ENCODE measurements around the gene TNRC6B. TPM values are rescaled to one million over a fixed set of nuclear protein-coding genes. Genes with fewer than 3 reads are reported as not detected.
A peak's percentile ranks its signal among the peaks of the same experiment; 100 is the strongest.

The TNRC6B gene
- total and polyA plus RNA-seq, 2 donors (not counting 1 experiment from before 2014, with no cell fraction given), result 5.7 to 17.8 TPM

- Histone ChIP-seq H3K27me3 (ENCODE audit: control insufficient read depth, insufficient read depth, low read length) (no peaks in the 10 kb centered on the region), H3K4me1 (ENCODE audit: control insufficient read depth, extremely low read depth, insufficient read depth, low read length) (no peaks in the 10 kb centered on the region), H2AFZ (ENCODE audit: low read length) (no peak overlapping the region), H3K4me2 (ENCODE audit: extremely low read depth, insufficient read depth, low read length) (no peak overlapping the region), H4K20me1 (ENCODE audit: control insufficient read depth, extremely low read depth, insufficient read depth, low read length) (no peaks in the 10 kb centered on the region), H3K79me2 (ENCODE audit: control insufficient read depth, insufficient read depth, low read length) (no peaks in the 10 kb centered on the region), H3K9ac (ENCODE audit: insufficient read depth, low read length) (no peak overlapping the region), H3K4me3 (replicated peaks in 1 of 4; ENCODE audit: control extremely low read depth in 1 of 4, insufficient read depth in 1 of 4, low read depth in 3 of 4, low read length in 4 of 4) (no peak overlapping the region), H3K27ac (ENCODE audit: insufficient read depth, low read length) (no peak overlapping the region), H3K36me3 (ENCODE audit: control insufficient read depth, insufficient read depth, low read length) (peaks cover 2% of the 10 kb centered on the region), H3K9me3 (ENCODE audit: control insufficient read depth, insufficient read depth, low read depth, low read length) (no peaks in the 10 kb centered on the region)
- TF ChIP-seq EZH2 (IDR thresholded peaks at IDR 0.05; ENCODE audit: low read length, missing control alignments), result no peak
- TF ChIP-seq, protein P1, sequence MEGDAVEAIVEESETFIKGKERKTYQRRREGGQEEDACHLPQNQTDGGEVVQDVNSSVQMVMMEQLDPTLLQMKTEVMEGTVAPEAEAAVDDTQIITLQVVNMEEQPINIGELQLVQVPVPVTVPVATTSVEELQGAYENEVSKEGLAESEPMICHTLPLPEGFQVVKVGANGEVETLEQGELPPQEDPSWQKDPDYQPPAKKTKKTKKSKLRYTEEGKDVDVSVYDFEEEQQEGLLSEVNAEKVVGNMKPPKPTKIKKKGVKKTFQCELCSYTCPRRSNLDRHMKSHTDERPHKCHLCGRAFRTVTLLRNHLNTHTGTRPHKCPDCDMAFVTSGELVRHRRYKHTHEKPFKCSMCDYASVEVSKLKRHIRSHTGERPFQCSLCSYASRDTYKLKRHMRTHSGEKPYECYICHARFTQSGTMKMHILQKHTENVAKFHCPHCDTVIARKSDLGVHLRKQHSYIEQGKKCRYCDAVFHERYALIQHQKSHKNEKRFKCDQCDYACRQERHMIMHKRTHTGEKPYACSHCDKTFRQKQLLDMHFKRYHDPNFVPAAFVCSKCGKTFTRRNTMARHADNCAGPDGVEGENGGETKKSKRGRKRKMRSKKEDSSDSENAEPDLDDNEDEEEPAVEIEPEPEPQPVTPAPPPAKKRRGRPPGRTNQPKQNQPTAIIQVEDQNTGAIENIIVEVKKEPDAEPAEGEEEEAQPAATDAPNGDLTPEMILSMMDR (conservative IDR thresholded peaks at IDR 0.05 in 1 of 2, IDR thresholded peaks at IDR 0.05 in 1 of 2; ENCODE audit: low read depth in 1 of 2, low read length in 2 of 2), result no peak
- no peak for DNase-seq (ENCODE audit: low read depth in 2 of 2)
Measured at GRCh38 chr22:40252146-40252545, 74.4 kb downstream of the TNRC6B start.

DNA sequence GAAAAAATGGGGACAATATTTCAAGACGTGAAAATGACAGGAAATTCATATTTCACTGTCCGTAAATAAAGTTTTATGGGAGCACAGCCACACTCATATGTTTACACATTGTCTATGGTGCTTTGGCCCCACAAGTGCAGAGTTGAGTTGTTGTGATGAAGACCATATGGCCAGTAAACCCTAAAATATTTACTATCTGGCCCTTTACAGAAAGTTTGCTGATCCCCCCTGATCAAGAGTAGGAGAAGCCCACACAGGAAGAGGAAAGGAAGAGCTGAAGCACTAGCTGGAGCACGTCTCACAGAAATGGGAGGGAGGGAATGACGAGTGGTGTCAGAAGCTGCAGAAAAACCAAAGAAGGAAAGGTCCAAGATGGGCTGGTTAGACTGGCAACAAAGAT is 78.8 kb downstream of the TNRC6B start:
- Histone ChIP-seq H3K36me3 (ENCODE audit: control insufficient read depth, insufficient read depth, low read length) (no peaks in the 10 kb centered on the region), H3K79me2 (ENCODE audit: control insufficient read depth, insufficient read depth, low read length) (no peaks in the 10 kb centered on the region), H3K9ac (ENCODE audit: insufficient read depth, low read length) (no peak overlapping the region), H3K27ac (ENCODE audit: insufficient read depth, low read length) (no peak overlapping the region), H3K4me2 (ENCODE audit: extremely low read depth, insufficient read depth, low read length) (no peak overlapping the region), H3K4me3 (replicated peaks in 1 of 4; ENCODE audit: control extremely low read depth in 1 of 4, insufficient read depth in 1 of 4, low read depth in 3 of 4, low read length in 4 of 4) (no peak overlapping the region), H3K27me3 (ENCODE audit: control insufficient read depth, insufficient read depth, low read length) (no peaks in the 10 kb centered on the region), H4K20me1 (ENCODE audit: control insufficient read depth, extremely low read depth, insufficient read depth, low read length) (no peaks in the 10 kb centered on the region), H2AFZ (ENCODE audit: low read length) (no peak overlapping the region), H3K4me1 (ENCODE audit: control insufficient read depth, extremely low read depth, insufficient read depth, low read length) (no peaks in the 10 kb centered on the region), H3K9me3 (ENCODE audit: control insufficient read depth, insufficient read depth, low read depth, low read length) (no peaks in the 10 kb centered on the region)
- TF ChIP-seq EZH2 (IDR thresholded peaks at IDR 0.05; ENCODE audit: low read length, missing control alignments), result no peak
- TF ChIP-seq, protein P1 (conservative IDR thresholded peaks at IDR 0.05 in 1 of 2, IDR thresholded peaks at IDR 0.05 in 1 of 2; ENCODE audit: low read depth in 1 of 2, low read length in 2 of 2), result no peak
- DNase-seq (ENCODE audit: low read depth in 2 of 2), result peak in 1 of 2 donors; percentile 15

- Histone ChIP-seq H4K20me1 (ENCODE audit: control insufficient read depth, extremely low read depth, insufficient read depth, low read length) (no peaks in the 10 kb centered on the region), H3K27me3 (ENCODE audit: control insufficient read depth, insufficient read depth, low read length) (no peaks in the 10 kb centered on the region), H3K4me3 (replicated peaks in 1 of 4; ENCODE audit: control extremely low read depth in 1 of 4, insufficient read depth in 1 of 4, low read depth in 3 of 4, low read length in 4 of 4) (no peak overlapping the region), H3K9ac (ENCODE audit: insufficient read depth, low read length) (no peak overlapping the region), H3K36me3 (ENCODE audit: control insufficient read depth, insufficient read depth, low read length) (no peaks in the 10 kb centered on the region), H2AFZ (ENCODE audit: low read length) (no peak overlapping the region), H3K9me3 (ENCODE audit: control insufficient read depth, insufficient read depth, low read depth, low read length) (no peaks in the 10 kb centered on the region), H3K4me2 (ENCODE audit: extremely low read depth, insufficient read depth, low read length) (no peak overlapping the region), H3K4me1 (ENCODE audit: control insufficient read depth, extremely low read depth, insufficient read depth, low read length) (no peaks in the 10 kb centered on the region), H3K79me2 (ENCODE audit: control insufficient read depth, insufficient read depth, low read length) (no peaks in the 10 kb centered on the region), H3K27ac (ENCODE audit: insufficient read depth, low read length) (no peak overlapping the region)
- TF ChIP-seq EZH2 (IDR thresholded peaks at IDR 0.05; ENCODE audit: low read length, missing control alignments), result no peak
- TF ChIP-seq, protein P1 (conservative IDR thresholded peaks at IDR 0.05 in 1 of 2, IDR thresholded peaks at IDR 0.05 in 1 of 2; ENCODE audit: low read depth in 1 of 2, low read length in 2 of 2), result no peak
- peak; percentile 16 to 50 for DNase-seq (ENCODE audit: low read depth in 2 of 2)
Measured at GRCh38 chr22:40258017-40258416, 80.3 kb downstream of the TNRC6B start.

All from fibroblast of lung (primary cell).